ENCODE measurements around the gene BPTF. TPM values are rescaled to one million over a fixed set of nuclear protein-coding genes. Genes with fewer than 3 reads are reported as not detected.

Gene BPTF
- total and polyA plus RNA-seq, 2 of the 13 experiments (the other 11 are each of a cell fraction or from before 2014, with no cell fraction given), result 43.5 to 66.1 TPM

DNA sequence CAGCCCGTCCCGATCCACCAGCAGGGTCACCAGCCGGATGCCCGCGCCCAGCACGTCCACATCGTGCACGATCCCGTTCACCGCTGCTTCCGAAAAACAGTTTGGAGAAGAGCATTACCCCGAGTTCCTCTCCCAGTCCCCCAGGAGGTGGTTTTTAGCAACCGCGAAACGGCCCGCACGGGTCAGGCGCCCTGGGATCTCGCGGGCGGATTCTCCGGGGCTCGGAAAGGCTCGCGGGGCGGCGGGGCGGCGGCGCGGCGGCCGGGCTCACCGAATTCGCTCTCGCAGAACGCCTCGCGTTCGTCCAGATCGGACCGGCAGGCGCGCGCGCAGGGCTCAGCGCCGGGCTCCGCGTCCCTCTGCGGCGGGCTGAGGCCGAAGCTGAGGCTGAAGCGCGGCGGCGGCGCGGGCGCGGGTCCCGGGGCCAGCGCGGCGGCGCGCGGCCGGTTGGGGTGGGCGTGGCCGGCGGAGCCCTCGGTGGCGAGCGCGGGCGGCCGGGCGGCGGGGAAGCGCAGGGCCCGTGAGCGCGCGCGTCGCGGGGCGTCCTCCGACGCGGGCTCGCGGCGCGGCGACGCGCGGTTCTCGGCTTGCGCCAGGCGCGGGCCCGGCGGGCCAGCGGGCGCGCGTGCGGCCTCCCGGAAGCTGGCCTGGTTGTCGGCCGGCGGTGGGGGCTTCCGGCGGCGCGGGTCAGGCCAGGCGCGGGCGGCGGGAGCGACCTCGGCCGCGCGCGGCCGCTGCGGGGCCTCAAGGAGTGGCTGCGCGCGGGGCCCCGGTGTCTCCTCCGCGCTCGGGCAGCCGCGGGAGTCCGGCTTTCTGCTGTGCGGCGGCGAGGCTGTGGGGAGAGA, 168.1 kb downstream of the BPTF start (continued):
- peak; percentile 62; the same call in 1 of the 2 replicates for TF ChIP-seq ZIK1 (CRISPR knock-in tag; IDR thresholded peaks at IDR 0.05; ENCODE audit: borderline replicate concordance, low read depth)
- TF ChIP-seq PAX8 (CRISPR knock-in tag; IDR thresholded peaks at IDR 0.05; ENCODE audit: borderline replicate concordance), result no peak
- TF ChIP-seq SMAD1 (CRISPR knock-in tag; IDR thresholded peaks at IDR 0.05; ENCODE audit: borderline replicate concordance, low read depth), result no peak
- no peak for TF ChIP-seq NFE2 (CRISPR knock-in tag; IDR thresholded peaks at IDR 0.05)
- TF ChIP-seq SYNCRIP (IDR thresholded peaks at IDR 0.05; ENCODE audit: insufficient read depth, low read depth, low read length), result no peak
- no peak for TF ChIP-seq MAF1 (CRISPR knock-in tag; IDR thresholded peaks at IDR 0.05; ENCODE audit: borderline replicate concordance)
- peak; percentile 87; the same call in 1 of the 2 replicates for TF ChIP-seq ZNF160 (CRISPR knock-in tag; IDR thresholded peaks at IDR 0.05)
- no peak for TF ChIP-seq REPIN1 (CRISPR knock-in tag; IDR thresholded peaks at IDR 0.05; ENCODE audit: borderline replicate concordance, low read depth)
- no peak for TF ChIP-seq ZNF432 (CRISPR knock-in tag; IDR thresholded peaks at IDR 0.05; ENCODE audit: borderline replicate concordance)
- TF ChIP-seq HOXA3 (CRISPR knock-in tag; IDR thresholded peaks at IDR 0.05), result peak; percentile 34; the same call in 1 of the 2 replicates
- no peak for TF ChIP-seq HIVEP1 (CRISPR knock-in tag; IDR thresholded peaks at IDR 0.05)
- TF ChIP-seq ZNF629 (CRISPR knock-in tag; conservative IDR thresholded peaks at IDR 0.05), result no peak
- TF ChIP-seq FOXM1 (CRISPR knock-in tag; IDR thresholded peaks at IDR 0.05), result no peak; the same call in 1 of the 2 replicates
- TF ChIP-seq, protein P1, sequence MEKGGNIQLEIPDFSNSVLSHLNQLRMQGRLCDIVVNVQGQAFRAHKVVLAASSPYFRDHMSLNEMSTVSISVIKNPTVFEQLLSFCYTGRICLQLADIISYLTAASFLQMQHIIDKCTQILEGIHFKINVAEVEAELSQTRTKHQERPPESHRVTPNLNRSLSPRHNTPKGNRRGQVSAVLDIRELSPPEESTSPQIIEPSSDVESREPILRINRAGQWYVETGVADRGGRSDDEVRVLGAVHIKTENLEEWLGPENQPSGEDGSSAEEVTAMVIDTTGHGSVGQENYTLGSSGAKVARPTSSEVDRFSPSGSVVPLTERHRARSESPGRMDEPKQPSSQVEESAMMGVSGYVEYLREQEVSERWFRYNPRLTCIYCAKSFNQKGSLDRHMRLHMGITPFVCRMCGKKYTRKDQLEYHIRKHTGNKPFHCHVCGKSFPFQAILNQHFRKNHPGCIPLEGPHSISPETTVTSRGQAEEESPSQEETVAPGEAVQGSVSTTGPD (CRISPR knock-in tag; IDR thresholded peaks at IDR 0.05), result no peak
- TF ChIP-seq MAFG (CRISPR knock-in tag; IDR thresholded peaks at IDR 0.05), result no peak
- TF ChIP-seq ZNF136 (CRISPR knock-in tag; IDR thresholded peaks at IDR 0.05; ENCODE audit: low read depth), result no peak
- peak; percentile 61; the same call in 1 of the 2 replicates for TF ChIP-seq ZNF816 (CRISPR knock-in tag; IDR thresholded peaks at IDR 0.05; ENCODE audit: borderline replicate concordance)
- no peak for TF ChIP-seq TCF7L2 (IDR thresholded peaks at IDR 0.05; ENCODE audit: low read depth, low read length)
- TF ChIP-seq ZNF451 (CRISPR knock-in tag; IDR thresholded peaks at IDR 0.05), result peak; percentile 63; the same call in 1 of the 2 replicates
- no peak for TF ChIP-seq HOXA7 (CRISPR knock-in tag; IDR thresholded peaks at IDR 0.05)
- no peak for TF ChIP-seq ZNF296 (CRISPR knock-in tag; conservative IDR thresholded peaks at IDR 0.05)
- TF ChIP-seq MATR3 (CRISPR knock-in tag; IDR thresholded peaks at IDR 0.05), result no peak
- no peak for TF ChIP-seq CHD4 (IDR thresholded peaks at IDR 0.05; ENCODE audit: borderline replicate concordance, low read length)
- no peak for TF ChIP-seq ZKSCAN5 (CRISPR knock-in tag; IDR thresholded peaks at IDR 0.05)
- no peak for TF ChIP-seq KDM4B (CRISPR knock-in tag; IDR thresholded peaks at IDR 0.05)
- peak; percentile 62 for TF ChIP-seq XRCC5 (optimal IDR thresholded peaks at IDR 0.05; ENCODE audit: low read length)
- no peak for TF ChIP-seq ZKSCAN8 (CRISPR knock-in tag; IDR thresholded peaks at IDR 0.05; ENCODE audit: borderline replicate concordance)
- TF ChIP-seq CBX2 (IDR thresholded peaks at IDR 0.05; ENCODE audit: low read depth, low read length), result no peak
- TF ChIP-seq CBX2 (CRISPR knock-in tag; IDR thresholded peaks at IDR 0.05; ENCODE audit: low read depth), result no peak
- TF ChIP-seq NFIC (IDR thresholded peaks at IDR 0.05; ENCODE audit: low read length), result no peak
- TF ChIP-seq ZNF709 (CRISPR knock-in tag; IDR thresholded peaks at IDR 0.05), result no peak
- no peak for TF ChIP-seq CENPX (CRISPR knock-in tag; IDR thresholded peaks at IDR 0.05)

All from HepG2 (cell line).